Upper lobe of left lung (tissue), 6 donors: ENCODE data around the gene HIBADH. TPM values are rescaled to one million over a fixed set of nuclear protein-coding genes. Genes with fewer than 3 reads are reported as not detected.
A peak's percentile ranks its signal among the peaks of the same experiment; 100 is the strongest.

ENCODE experiments used
- ATAC-seq, 2 donors: fragments of 200-7000 bp; cut with Tn5 transposase; one replicate each; pipeline ENCODE4 v1.9.1; 2022; ENCODE audit warnings: mild to moderate bottlenecking in 2 of 2, moderate library complexity in 2 of 2; ENCODE audit not compliant: low FRiP score in 2 of 2
- DNase-seq, 2 donors: peaks; one replicate each; pipeline ENCODE4 v3.0.0-alpha.2; 2019 to 2020
- H3K27ac ChIP-seq, 4 donors: fragments of 200-600 bp; sonication (generic); one replicate each; pipeline ENCODE4 v1.5.1; 2016 to 2019
- H3K27me3 ChIP-seq, 4 donors: fragments of 200-600 bp; sonication (generic); one replicate each; pipeline ENCODE4 v1.5.1; 2017 to 2019
- H3K36me3 ChIP-seq, 4 donors: fragments of 200-600 bp; sonication (generic); one replicate each; pipeline ENCODE4 v1.5.1; 2016 to 2019
- H3K4me1 ChIP-seq, 4 donors: fragments of 200-600 bp; sonication (generic); one replicate each; pipeline ENCODE4 v1.5.1; 2018 to 2019
- H3K4me3 ChIP-seq, 4 donors: fragments of 200-600 bp; sonication (generic); one replicate each; pipeline ENCODE4 v1.5.1; 2017 to 2019; ENCODE audit warnings: mild to moderate bottlenecking in 2 of 4, moderate library complexity in 1 of 4
- H3K9me3 ChIP-seq, 4 donors: fragments of 200-600 bp; sonication (generic); one replicate each; pipeline ENCODE4 v1.5.1; 2018 to 2019
- CTCF ChIP-seq, 6 experiments: fragments of 450-650 bp in 4 of 6; fragments of 200-600 bp in 2 of 6; sonication (generic) in 2 of 6; IDR thresholded peaks; one replicate each; pipeline ENCODE4 v1.5.1; 2016 to 2019; ENCODE audit warnings: antibody characterized with exemption in 6 of 6
- EP300 ChIP-seq, 4 donors: sonication (generic); formaldehyde crosslinking; IDR thresholded peaks; one replicate each; pipeline ENCODE4 v1.5.1; 2017; ENCODE audit warnings: antibody characterized with exemption in 4 of 4, control low read depth in 2 of 4
- POLR2A ChIP-seq, 4 donors: fragments of 450-650 bp; IDR thresholded peaks; one replicate each; pipeline ENCODE4 v1.5.1; 2016 to 2017; ENCODE audit warnings: antibody characterized with exemption in 4 of 4, mild to moderate bottlenecking in 2 of 4
- POLR2AphosphoS5 ChIP-seq, 2 donors: sonication (generic); formaldehyde crosslinking; IDR thresholded peaks; one replicate each; pipeline ENCODE4 v1.5.1; 2017; ENCODE audit warnings: antibody characterized with exemption in 2 of 2
- WGBS, 2 donors: methylation state at CpG; one replicate each; pipeline ENCODE4 v1.1.5; 2017 to 2018; 5-methylcytosine and 5-hydroxymethylcytosine counted together
- total RNA-seq, 6 donors: library from RNA; depleted of rRNA in 4 of 6; stranded (reverse); fragments of >200 nt in 4 of 6; gene quantifications; one replicate each; pipeline versions ENCODE4 v1.1.0 to v1.2.1, GENCODE V29; 2016 to 2021
- donor health status: DM: no; HTN: no; CAD: no; lungs with moderate emphysema.
- donor health status: DM: no; HTN: yes; CAD: no; lungs with severe emphysema.

HIBADH gene
- total RNA-seq, 6 donors from 2014 or later = 7.4 to 26.1 (median 21.8) TPM

- no peak for DNase-seq
- ATAC-seq = no peak
- H3K9me3 ChIP-seq = no peaks in the 10 kb centered on the region
- no peak overlapping the region for H3K4me3 ChIP-seq
- no peaks in the 10 kb centered on the region for H3K4me1 ChIP-seq
- H3K27ac ChIP-seq = no peak overlapping the region
- H3K27me3 ChIP-seq = no peaks in the 10 kb centered on the region
- whole genome bisulfite sequencing, 2 donors = 89 to 90% methylated on average over 5 of the region's 5 CpGs
- H3K36me3 ChIP-seq = peaks cover 0 to 27% (median 10%) of the 10 kb centered on the region in 4 donors
- TF ChIP-seq EP300 (IDR thresholded peaks at IDR 0.05) (no peak), CTCF (IDR thresholded peaks at IDR 0.05) (no peak), POLR2A (IDR thresholded peaks at IDR 0.05) (no peak), POLR2AphosphoS5 (IDR thresholded peaks at IDR 0.05) (no peak)
Observed at GRCh38 chr7:27526131-27526530, 136.6 kb downstream of the HIBADH start.

DNA sequence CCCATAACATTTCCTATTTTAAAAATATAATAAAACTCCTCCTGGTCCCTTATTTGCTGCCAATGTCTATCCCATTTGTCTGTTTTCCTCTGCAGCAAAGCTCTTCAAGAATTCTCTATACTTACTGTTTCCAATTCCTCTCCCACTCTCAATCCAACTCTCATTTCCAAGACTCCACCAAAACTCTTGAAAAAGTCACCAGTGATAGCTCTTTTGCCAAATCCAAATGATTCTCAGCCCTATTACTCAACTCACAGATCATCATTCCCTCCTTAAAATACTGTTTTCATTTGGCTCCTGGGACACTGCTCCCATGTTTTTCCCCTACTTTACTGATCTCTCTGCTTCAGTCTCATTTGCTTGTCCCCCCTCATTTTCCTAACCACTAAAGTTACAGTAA, 139.4 kb downstream of the HIBADH start:
- DNase-seq = no peak
- H3K4me3 ChIP-seq = no peak overlapping the region
- no peaks in the 10 kb centered on the region for H3K4me1 ChIP-seq

DNA sequence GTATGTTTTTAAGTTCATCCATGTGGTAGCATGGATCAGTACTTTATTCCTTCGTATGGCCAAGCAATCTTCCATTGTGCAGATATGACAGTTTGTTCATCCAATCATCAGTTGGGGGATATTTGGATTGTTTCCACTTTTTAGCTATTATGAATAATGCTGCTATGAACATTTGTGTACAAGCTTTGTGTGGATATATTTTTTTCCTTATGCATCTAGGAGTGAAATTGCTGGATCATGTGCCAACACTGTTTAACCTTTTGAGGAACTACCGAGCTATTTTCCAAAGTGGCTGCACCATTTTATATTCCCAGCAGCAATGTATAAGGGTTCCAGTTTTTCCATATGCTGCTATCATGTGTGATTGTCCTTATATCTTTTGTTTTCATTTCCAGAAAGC, 140.1 kb downstream of the HIBADH start:
- 95 to 98% methylated on average over 2 of the region's 2 CpGs for WGBS, 2 donors
- Histone ChIP-seq H3K27me3 (no peaks in the 10 kb centered on the region), H3K36me3 (peaks cover 0 to 18% (median 4%) of the 10 kb centered on the region in 4 donors), H3K4me3 (no peak overlapping the region), H3K27ac (no peak overlapping the region), H3K9me3 (no peaks in the 10 kb centered on the region), H3K4me1 (no peaks in the 10 kb centered on the region)
- ATAC-seq = no peak
- TF ChIP-seq EP300 (IDR thresholded peaks at IDR 0.05) (no peak), CTCF (IDR thresholded peaks at IDR 0.05) (no peak), POLR2AphosphoS5 (IDR thresholded peaks at IDR 0.05) (no peak), POLR2A (IDR thresholded peaks at IDR 0.05) (no peak)
- DNase-seq = no peak

More for the DNA sequence above, 139.4 kb downstream of the HIBADH start:
- peaks cover 0 to 18% (median 4%) of the 10 kb centered on the region in 4 donors for H3K36me3 ChIP-seq
- ATAC-seq = peak in 1 of 2 donors; percentile 32
- no peaks in the 10 kb centered on the region for H3K27me3 ChIP-seq
- TF ChIP-seq CTCF (IDR thresholded peaks at IDR 0.05) (no peak), POLR2A (IDR thresholded peaks at IDR 0.05) (no peak), POLR2AphosphoS5 (IDR thresholded peaks at IDR 0.05) (no peak), EP300 (IDR thresholded peaks at IDR 0.05) (no peak)
- no peaks in the 10 kb centered on the region for H3K9me3 ChIP-seq
- no peak overlapping the region for H3K27ac ChIP-seq

- Histone ChIP-seq H3K9me3 (no peaks in the 10 kb centered on the region), H3K27me3 (no peaks in the 10 kb centered on the region), H3K27ac (no peak overlapping the region), H3K4me3 (no peak overlapping the region), H3K36me3 (peaks cover 0 to 16% (median 3%) of the 10 kb centered on the region in 4 donors), H3K4me1 (no peaks in the 10 kb centered on the region)
- WGBS, 2 donors = 85 to 86% methylated on average over 17 of the region's 17 CpGs
- ATAC-seq (peak in 1 of 2 donors; percentile 46), DNase-seq (peak in 1 of 2 donors; percentile 13)
- TF ChIP-seq POLR2AphosphoS5 (IDR thresholded peaks at IDR 0.05) (no peak), CTCF (IDR thresholded peaks at IDR 0.05) (no peak), POLR2A (IDR thresholded peaks at IDR 0.05) (no peak), EP300 (IDR thresholded peaks at IDR 0.05) (no peak)
Observed at GRCh38 chr7:27520815-27521790, 141.6 kb downstream of the HIBADH start.
